MM.1S (cell line): ENCODE measurements around the gene ZNF827.

Source experiments
- DNase-seq: peaks from one replicate; pipeline ENCODE4 v3.0.0-alpha.2; 2015
- H2AFZ ChIP-seq: fragments of 300-600 bp; sonication (generic); 2 replicates; pipeline ENCODE4 v1.6.0; 2016; ENCODE audit warnings: antibody characterized with exemption, low read length
- H3F3A ChIP-seq: fragments of 300-600 bp; sonication (generic); 2 replicates; pipeline ENCODE4 v1.6.1; 2016; ENCODE audit warnings: mild to moderate bottlenecking, antibody characterized with exemption, low read length, moderate library complexity, mixed read lengths; ENCODE audit not compliant: insufficient read depth
- H3K27ac ChIP-seq: fragments of 300-600 bp; sonication (generic); 2 replicates; pipeline ENCODE4 v1.5.1; 2016; ENCODE audit warnings: mild to moderate bottlenecking, low read length
- H3K27me3 ChIP-seq: fragments of 300-600 bp; sonication (generic); replicated peaks from 2 replicates; pipeline ENCODE4 v1.6.0; 2016; ENCODE audit warnings: low read length; ENCODE audit not compliant: insufficient read depth
- H3K36me3 ChIP-seq: fragments of 300-600 bp; sonication (generic); replicated peaks from 2 replicates; pipeline ENCODE4 v1.6.1; 2016; ENCODE audit warnings: mild to moderate bottlenecking, low read length, mixed read lengths; ENCODE audit not compliant: insufficient read depth
- H3K4me1 ChIP-seq: fragments of 300-600 bp; sonication (generic); 2 replicates; pipeline ENCODE4 v1.6.1; 2016; ENCODE audit warnings: low read length, mixed read lengths
- H3K4me2 ChIP-seq: fragments of 300-600 bp; sonication (generic); 2 replicates; pipeline ENCODE4 v1.6.0; 2016; ENCODE audit warnings: low read depth, low read length
- H3K4me3 ChIP-seq: fragments of 300-600 bp; sonication (generic); 2 replicates; pipeline ENCODE4 v1.5.1; 2016; ENCODE audit warnings: low read length, mixed read lengths
- H3K79me2 ChIP-seq: fragments of 300-600 bp; sonication (generic); 2 replicates; pipeline ENCODE4 v1.6.1; 2016; ENCODE audit warnings: mixed run types, low read length, mixed read lengths
- H3K9ac ChIP-seq: fragments of 300-600 bp; sonication (generic); 2 replicates; pipeline ENCODE4 v1.6.1; 2016; ENCODE audit warnings: low read length, mixed read lengths
- H3K9me2 ChIP-seq: fragments of 300-600 bp; sonication (generic); replicated peaks from 2 replicates; pipeline ENCODE4 v1.6.1; 2016; ENCODE audit warnings: mild to moderate bottlenecking, low read length, mixed read lengths; ENCODE audit not compliant: insufficient read depth
- H3K9me3 ChIP-seq: fragments of 300-600 bp; sonication (generic); replicated peaks from 2 replicates; pipeline ENCODE4 v1.6.1; 2016; ENCODE audit warnings: mild to moderate bottlenecking, low read length, mixed read lengths; ENCODE audit not compliant: insufficient read depth
- H4K20me1 ChIP-seq: fragments of 300-600 bp; sonication (generic); 2 replicates; pipeline ENCODE4 v1.6.1; 2016; ENCODE audit warnings: mild to moderate bottlenecking, low read length, moderate library complexity, mixed read lengths; ENCODE audit not compliant: insufficient read depth
- EZH2 ChIP-seq: fragments of 300-600 bp; sonication (generic); optimal IDR thresholded peaks from 2 replicates; pipeline ENCODE3; 2017; ENCODE audit warnings: low read depth, mild to moderate bottlenecking, antibody characterized with exemption, low read length, mixed read lengths
- EZH2phosphoT487 ChIP-seq: fragments of 300-600 bp; sonication (generic); IDR thresholded peaks from 2 replicates; pipeline ENCODE4 v1.6.1; 2018; ENCODE audit warnings: antibody characterized with exemption, low read length
- TF ChIP-seq, protein P1 (sequence below): fragments of 300-600 bp; sonication (generic); IDR thresholded peaks from 2 replicates; pipeline ENCODE4 v1.5.1; 2016; ENCODE audit warnings: antibody characterized with exemption, low read length, mixed read lengths

Gene ZNF827

DNA sequence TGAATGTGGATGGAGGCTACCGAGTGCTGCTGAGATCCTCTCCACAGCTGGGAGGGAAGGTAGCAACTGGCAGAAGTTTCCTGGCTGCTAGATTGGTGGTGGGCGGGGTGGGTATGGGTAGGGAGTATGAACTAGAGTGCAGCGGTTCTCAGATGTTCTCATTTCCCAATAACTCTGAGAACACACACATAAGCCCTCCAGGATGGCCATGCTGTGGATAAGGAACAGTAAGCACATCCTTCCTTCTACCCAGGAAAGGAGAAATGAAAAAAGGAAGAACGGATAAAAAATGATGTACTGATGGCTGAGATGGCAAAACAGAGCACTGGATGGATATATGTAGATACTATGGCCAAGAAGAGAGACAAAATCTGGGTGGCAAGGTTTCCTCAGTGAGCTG is 116.0 kb downstream of the ZNF827 start:
- Histone ChIP-seq H3K79me2 (no peaks in the 10 kb centered on the region), H3F3A (peaks cover 22% of the 10 kb centered on the region), H2AFZ (no peak overlapping the region), H3K4me2 (no peak overlapping the region), H3K9me2 (no peaks in the 10 kb centered on the region), H3K9ac (no peak overlapping the region), H4K20me1 (no peaks in the 10 kb centered on the region), H3K9me3 (no peaks in the 10 kb centered on the region), H3K27me3 (no peaks in the 10 kb centered on the region), H3K4me1 (peaks cover 41% of the 10 kb centered on the region), H3K27ac (no peak overlapping the region), H3K4me3 (no peak overlapping the region), H3K36me3 (no peaks in the 10 kb centered on the region)
- TF ChIP-seq, protein P1, sequence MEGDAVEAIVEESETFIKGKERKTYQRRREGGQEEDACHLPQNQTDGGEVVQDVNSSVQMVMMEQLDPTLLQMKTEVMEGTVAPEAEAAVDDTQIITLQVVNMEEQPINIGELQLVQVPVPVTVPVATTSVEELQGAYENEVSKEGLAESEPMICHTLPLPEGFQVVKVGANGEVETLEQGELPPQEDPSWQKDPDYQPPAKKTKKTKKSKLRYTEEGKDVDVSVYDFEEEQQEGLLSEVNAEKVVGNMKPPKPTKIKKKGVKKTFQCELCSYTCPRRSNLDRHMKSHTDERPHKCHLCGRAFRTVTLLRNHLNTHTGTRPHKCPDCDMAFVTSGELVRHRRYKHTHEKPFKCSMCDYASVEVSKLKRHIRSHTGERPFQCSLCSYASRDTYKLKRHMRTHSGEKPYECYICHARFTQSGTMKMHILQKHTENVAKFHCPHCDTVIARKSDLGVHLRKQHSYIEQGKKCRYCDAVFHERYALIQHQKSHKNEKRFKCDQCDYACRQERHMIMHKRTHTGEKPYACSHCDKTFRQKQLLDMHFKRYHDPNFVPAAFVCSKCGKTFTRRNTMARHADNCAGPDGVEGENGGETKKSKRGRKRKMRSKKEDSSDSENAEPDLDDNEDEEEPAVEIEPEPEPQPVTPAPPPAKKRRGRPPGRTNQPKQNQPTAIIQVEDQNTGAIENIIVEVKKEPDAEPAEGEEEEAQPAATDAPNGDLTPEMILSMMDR: no peak
- TF ChIP-seq EZH2: no peak
- TF ChIP-seq EZH2phosphoT487: no peak
- no peak for DNase-seq

DNA sequence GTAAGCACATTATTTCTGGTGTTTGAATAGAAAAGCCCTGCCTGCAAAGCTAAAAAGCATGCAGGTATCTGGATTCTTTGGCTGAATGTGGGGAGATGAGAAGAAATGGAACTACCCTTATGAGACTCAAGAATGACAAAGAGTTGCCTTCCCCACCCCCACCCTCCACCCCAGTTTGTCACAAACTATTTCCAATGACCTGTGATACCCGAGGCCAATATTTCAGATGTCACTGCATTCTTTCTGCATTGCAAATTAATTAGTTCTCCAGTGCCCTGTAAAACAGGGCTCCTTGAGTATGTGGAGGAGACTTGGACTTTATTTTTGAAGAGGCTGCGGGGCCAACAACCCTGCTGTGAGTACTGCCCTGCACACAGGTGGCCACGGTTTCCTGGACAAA is 116.4 kb downstream of the ZNF827 start:
- TF ChIP-seq, protein P1: no peak
- TF ChIP-seq EZH2 (no peak), EZH2phosphoT487 (no peak)
- peaks cover 22% of the 10 kb centered on the region for H3F3A ChIP-seq
- no peaks in the 10 kb centered on the region for H3K9me2 ChIP-seq
- no peak overlapping the region for H3K27ac ChIP-seq
- DNase-seq: no peak
- no peaks in the 10 kb centered on the region for H3K9me3 ChIP-seq
- H4K20me1 ChIP-seq: no peaks in the 10 kb centered on the region
- no peaks in the 10 kb centered on the region for H3K36me3 ChIP-seq
- no peak overlapping the region for H2AFZ ChIP-seq
- peaks cover 41% of the 10 kb centered on the region for H3K4me1 ChIP-seq
- no peak overlapping the region for H3K9ac ChIP-seq
- H3K79me2 ChIP-seq: no peaks in the 10 kb centered on the region
- no peak overlapping the region for H3K4me3 ChIP-seq
- no peaks in the 10 kb centered on the region for H3K27me3 ChIP-seq
- no peak overlapping the region for H3K4me2 ChIP-seq

DNA sequence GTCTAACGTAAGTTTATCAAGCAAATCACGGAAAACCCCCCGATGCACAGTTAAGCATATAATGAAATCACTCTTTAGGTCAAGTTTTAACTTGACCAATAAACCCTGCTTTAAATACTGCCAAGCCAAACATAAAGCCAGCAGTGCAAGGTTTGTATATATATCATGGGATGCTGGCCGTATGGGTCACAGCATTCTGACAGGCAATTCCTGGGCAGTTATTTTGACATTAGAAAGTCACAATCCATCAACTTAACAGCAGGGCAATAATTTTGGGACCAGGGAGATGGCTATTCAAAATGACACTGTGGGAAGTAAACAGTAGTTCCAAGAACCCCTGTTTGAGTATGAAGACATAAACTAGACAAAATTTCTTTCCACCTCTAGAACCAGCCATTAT is 116.9 kb downstream of the ZNF827 start:
- Histone ChIP-seq H4K20me1 (no peaks in the 10 kb centered on the region), H3K4me2 (no peak overlapping the region), H3K9me2 (no peaks in the 10 kb centered on the region), H3K79me2 (no peaks in the 10 kb centered on the region), H3K27me3 (no peaks in the 10 kb centered on the region), H3F3A (peaks cover 22% of the 10 kb centered on the region), H3K27ac (no peak overlapping the region; the same call in 1 of the 2 replicates), H3K36me3 (no peaks in the 10 kb centered on the region), H3K4me3 (no peak overlapping the region), H3K4me1 (peaks cover 42% of the 10 kb centered on the region), H3K9ac (no peak overlapping the region), H3K9me3 (no peaks in the 10 kb centered on the region), H2AFZ (no peak overlapping the region)
- DNase-seq: no peak
- no peak for TF ChIP-seq EZH2
- TF ChIP-seq, protein P1: no peak
- TF ChIP-seq EZH2phosphoT487: no peak
